ENCODE measurements around the gene ZNRF1. TPM values are rescaled to one million over a fixed set of nuclear protein-coding genes. Genes with fewer than 3 reads are reported as not detected.

Gene ZNRF1
- total and polyA plus RNA-seq, 10 of the 15 experiments (the other 5 are each of a cell fraction or from before 2014, with no cell fraction given): 5.8 to 25.9 (median 14.3) TPM

GRCh38 chr16:75108792-75109731 is 110.2 kb downstream of the ZNRF1 start:
- intact Hi-C loops (cut with micrococcal nuclease; ENCODE audit: unreplicated experiment) (no loop called here), in situ Hi-C loops (cut with MboI) (loop anchor here (5.0 to 10.0 kb wide), 3 partner anchors 64 to 407 kb away; partner anchors contain the start of gene MLKL)
- 30% methylated on average over 27 of the region's 27 CpGs for WGBS (ENCODE audit: insufficient coverage, insufficient replicate concordance, low lambda C conversion rate, missing lambda C conversion rate)
- no TSS peak for BruUV-seq (replicated peaks)
- DNase-seq (ENCODE audit: low read depth, low spot score) (peak; percentile 62), ATAC-seq (peak; percentile 69), FAIRE-seq (peak; percentile 18)
- peak overlapping the region; percentile 52 for H3K27ac ChIP-seq (ENCODE audit: control insufficient read depth, insufficient read depth)
- H3K9ac ChIP-seq (ENCODE audit: control insufficient read depth, insufficient read depth, low read length): peak overlapping the region; percentile 22; the same call in 1 of the 2 replicates
- TF ChIP-seq SRF (IDR thresholded peaks at IDR 0.05; ENCODE audit: low read depth in 2 of 2, low read length in 2 of 2) (peak in 1 of 2 experiments; percentile 81; a peak in 2 of 4 replicates), MLLT1 (IDR thresholded peaks at IDR 0.05) (peak; percentile 92), HDAC2 (IDR thresholded peaks at IDR 0.05) (no peak), RUNX3 (IDR thresholded peaks at IDR 0.05; ENCODE audit: low read length) (peak; percentile 48), BRCA1 (IDR thresholded peaks at IDR 0.05; ENCODE audit: low read depth, low read length) (no peak), IKZF1 (conservative IDR thresholded peaks at IDR 0.05) (peak; percentile 58), IKZF2 (IDR thresholded peaks at IDR 0.05) (peak in 1 of 2 experiments; percentile 39; a peak in 1 of 4 replicates), EED (IDR thresholded peaks at IDR 0.05; ENCODE audit: low read depth) (peak; percentile 87), LARP7 (IDR thresholded peaks at IDR 0.05) (no peak), PAX5 (IDR thresholded peaks at IDR 0.05; ENCODE audit: borderline replicate concordance, low read depth, low read length) (peak; percentile 77; the same call in 1 of the 2 replicates)
- POLR2A ChIA-PET: interaction anchor here (1.0 to 1.3 kb wide), 2 partner anchors 111 to 408 kb away, joined by 3 read pairs; partner anchors contain the start of genes MLKL and ZNRF1
- SMC1A ChIA-PET (ENCODE audit: uncharacterized antibody, unreplicated experiment): interaction anchor here (0.6 to 6.7 kb wide), 15 partner anchors 8 to 295 kb away, joined by 3 to 69 read pairs (median 3); partner anchors contain the start of gene ZNRF1
- no peaks in the 10 kb centered on the region for H4K20me1 ChIP-seq (ENCODE audit: control insufficient read depth, insufficient read depth)
- CTCF ChIA-PET: interaction anchor here (0.6 to 6.7 kb wide), 18 partner anchors 10 to 404 kb away, joined by 3 to 90 read pairs (median 3); partner anchors contain the start of gene ZNRF1
- RAD21 ChIA-PET (ENCODE audit: unreplicated experiment): interaction anchor here (0.7 to 4.9 kb wide), 14 partner anchors 10 to 389 kb away, joined by 3 to 92 read pairs (median 4); partner anchors contain the start of genes WDR59 and ZNRF1
- no peaks in the 10 kb centered on the region for H3K79me2 ChIP-seq (ENCODE audit: control insufficient read depth, insufficient read depth, low read length)
- H3K36me3 ChIP-seq (ENCODE audit: control insufficient read depth in 2 of 2, insufficient read depth in 2 of 2, low read length in 1 of 2): no peaks in the 10 kb centered on the region; a peak in 2 of 4 replicates
- peak overlapping the region; percentile 66 for H3K4me2 ChIP-seq (ENCODE audit: control insufficient read depth, insufficient read depth)
- no peaks in the 10 kb centered on the region for H3K27me3 ChIP-seq (replicated peaks in 1 of 2; ENCODE audit: control insufficient read depth in 2 of 2, insufficient read depth in 2 of 2, low read length in 1 of 2)
- peaks cover 36% of the 10 kb centered on the region for H3K4me1 ChIP-seq (ENCODE audit: control insufficient read depth, insufficient read depth, low read length)
- H2AFZ ChIP-seq (ENCODE audit: control insufficient read depth, low read depth, low read length): peak overlapping the region; percentile 66
- H3K9me3 ChIP-seq (replicated peaks; ENCODE audit: control insufficient read depth, insufficient read depth, low read length): no peaks in the 10 kb centered on the region
- no peak overlapping the region for H3K4me3 ChIP-seq

All from GM12878 (cell line).